GM08714 (cell line): ENCODE results near the gene PLCB3.
A peak's percentile ranks its signal among the peaks of the same experiment; 100 is the strongest.

Experiments used
- H3K4me3 ChIP-seq: fragments of 200-500 bp; sonication (Bioruptor generic); 2 replicates; pipeline ENCODE4 v1.5.1; 2014; ENCODE audit warnings: mild to moderate bottlenecking, low read length, inconsistent platforms
- ZNF274 ChIP-seq: IDR thresholded peaks from 2 replicates; pipeline ENCODE4 v1.6.1; 2012; ENCODE audit warnings: mild to moderate bottlenecking, low read depth, low read length

Gene PLCB3

GRCh38 chr11:64285885-64286800, 34.8 kb downstream of the PLCB3 start:
- peak overlapping the region; percentile 78; the same call in 1 of the 2 replicates for H3K4me3 ChIP-seq
- TF ChIP-seq ZNF274: no peak

GRCh38 chr11:64286801-64287159, 35.5 kb downstream of the PLCB3 start:
- TF ChIP-seq ZNF274: no peak
- no peak overlapping the region for H3K4me3 ChIP-seq

- no peak for TF ChIP-seq ZNF274
- H3K4me3 ChIP-seq: no peak overlapping the region
Observed at GRCh38 chr11:64287676-64288352, 36.5 kb downstream of the PLCB3 start.

GRCh38 chr11:64288353-64288750, 37.0 kb downstream of the PLCB3 start:
- no peak overlapping the region for H3K4me3 ChIP-seq
- TF ChIP-seq ZNF274: no peak

- H3K4me3 ChIP-seq: no peak overlapping the region
- no peak for TF ChIP-seq ZNF274
Observed at GRCh38 chr11:64289002-64289564, 37.8 kb downstream of the PLCB3 start.

GRCh38 chr11:64290352-64291261, 39.3 kb downstream of the PLCB3 start:
- H3K4me3 ChIP-seq: no peak overlapping the region
- no peak for TF ChIP-seq ZNF274

GRCh38 chr11:64291262-64291751, 40.0 kb downstream of the PLCB3 start, which contains the start of gene KCNK4:
Gene KCNK4 (plus strand): TSS chr11:64291302. CDS start chr11:64293019, 1,717 bp downstream.
- no peak within 1 kb of the TSS for H3K4me3 ChIP-seq
- no peak for TF ChIP-seq ZNF274

- H3K4me3 ChIP-seq: no peak overlapping the region
- no peak for TF ChIP-seq ZNF274
Observed at GRCh38 chr11:64291752-64292459, 40.6 kb downstream of the PLCB3 start.

- TF ChIP-seq ZNF274: no peak
- H3K4me3 ChIP-seq: no peak overlapping the region
Observed at GRCh38 chr11:64292460-64293254, 41.3 kb downstream of the PLCB3 start.

- H3K4me3 ChIP-seq: no peak overlapping the region
Observed at GRCh38 chr11:64294774-64295173, 43.4 kb downstream of the PLCB3 start.

GRCh38 chr11:64295760-64296159, 44.4 kb downstream of the PLCB3 start:
- TF ChIP-seq ZNF274: no peak
- no peak overlapping the region for H3K4me3 ChIP-seq

More at GRCh38 chr11:64294774-64295173, 43.4 kb downstream of the PLCB3 start:
- TF ChIP-seq ZNF274: no peak

- no peak overlapping the region for H3K4me3 ChIP-seq
- no peak for TF ChIP-seq ZNF274
Observed at GRCh38 chr11:64296236-64296635, 44.9 kb downstream of the PLCB3 start.
